HG02678 (cell line): ENCODE results near the gene HIF3A.
"Not testable (repeated sequence)": the region's sequence is repeated elsewhere in the genome, so short reads cannot be mapped to it uniquely, and the experiment has no call there.

Experiments used
- ATAC-seq: cut with Tn5 transposase; IDR thresholded peaks from one replicate; pipeline ENCODE4 v1.9.1; 2021; ENCODE audit warnings: mild to moderate bottlenecking, moderate library complexity; ENCODE audit not compliant: unreplicated experiment

Gene HIF3A

GRCh38 chr19:46296722-46297461 lies at the start of gene HIF3A:
TSS of gene HIF3A (plus strand) at chr19:46297042. CDS start at chr19:46297077, 35 bp downstream.
- ATAC-seq, result no peak

GRCh38 chr19:46250076-46250735 lies 46.6 kb upstream of the HIF3A start:
- no peak for ATAC-seq

DNA sequence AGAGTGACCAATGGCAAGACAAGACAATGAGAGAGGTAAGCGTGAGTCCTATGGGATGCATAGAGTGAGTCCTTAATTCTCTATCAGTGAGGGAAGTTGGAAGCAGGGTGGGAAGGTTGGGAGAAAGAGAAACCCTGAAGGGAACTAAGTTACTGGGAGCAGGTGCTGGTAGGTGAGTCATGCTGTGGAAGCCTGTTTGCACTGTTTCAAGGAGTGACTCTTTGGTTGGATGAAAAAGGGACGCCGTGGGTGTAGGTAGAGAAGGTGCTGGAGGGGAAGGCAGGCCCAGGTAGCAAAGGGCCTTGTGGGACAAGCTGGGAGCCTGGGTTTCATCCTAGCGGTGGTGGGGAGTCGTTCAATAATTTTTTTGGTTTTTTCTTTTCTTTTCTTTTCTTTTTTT lies 45.4 kb upstream of the HIF3A start:
- no peak for ATAC-seq

DNA sequence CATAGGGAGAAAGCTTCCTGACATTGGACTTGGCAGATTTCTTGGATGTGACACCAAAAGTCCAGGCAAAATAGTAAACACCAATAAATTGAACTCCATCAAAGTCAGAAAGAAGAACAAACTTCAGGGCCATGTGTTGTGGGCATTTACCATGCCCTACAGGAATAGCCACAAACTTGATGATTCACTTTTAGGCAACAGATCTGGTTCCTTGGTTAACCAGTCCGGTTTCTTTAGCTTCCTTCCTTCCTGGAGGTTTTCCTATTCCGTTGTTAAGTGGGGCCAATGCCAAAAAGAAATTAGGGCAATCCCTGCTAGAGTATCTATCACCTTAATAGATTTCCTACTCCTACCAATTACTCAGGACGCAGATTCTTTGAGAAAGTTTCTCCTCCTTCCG lies 42.1 kb upstream of the HIF3A start:
- no peak for ATAC-seq

DNA sequence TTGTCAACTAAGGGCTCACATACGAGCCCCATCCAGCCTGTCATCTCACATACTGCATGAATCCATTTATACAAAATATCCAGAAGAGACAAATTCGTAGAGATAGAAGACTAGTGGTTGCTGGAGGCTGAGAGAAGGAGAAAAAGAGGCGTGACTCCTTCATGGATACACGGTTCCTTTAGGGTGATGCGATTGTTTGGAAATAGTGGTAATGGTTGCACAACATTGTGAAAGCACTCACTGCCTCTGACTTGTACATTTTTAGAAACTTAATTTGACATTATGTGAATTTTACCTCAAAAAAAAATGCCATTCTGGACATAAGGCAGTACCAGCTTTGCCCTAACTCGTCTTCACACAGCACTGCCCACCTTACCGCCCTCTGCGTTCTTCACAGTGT lies 40.0 kb upstream of the HIF3A start:
- ATAC-seq, result no peak

DNA sequence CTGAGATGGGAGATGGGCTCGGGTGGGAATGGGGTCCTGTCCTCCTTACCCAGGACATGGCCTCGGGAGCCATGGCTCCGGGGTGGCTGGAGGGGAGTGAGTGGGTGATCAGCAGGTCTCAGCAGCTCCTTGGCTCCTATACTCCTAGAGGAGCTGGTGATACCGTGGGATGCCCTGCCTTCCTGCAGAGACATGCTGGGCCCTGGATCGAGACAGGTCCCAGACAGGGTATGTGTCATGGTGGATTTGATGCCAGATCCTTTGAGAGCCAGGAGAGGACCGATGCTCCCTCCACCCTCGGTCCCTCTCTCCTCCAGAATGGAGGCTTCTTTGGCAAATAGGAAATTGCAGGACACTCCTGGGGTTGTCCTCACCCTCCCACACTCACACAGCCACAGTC lies 35.3 kb upstream of the HIF3A start:
- not testable (repeated sequence) for ATAC-seq

DNA sequence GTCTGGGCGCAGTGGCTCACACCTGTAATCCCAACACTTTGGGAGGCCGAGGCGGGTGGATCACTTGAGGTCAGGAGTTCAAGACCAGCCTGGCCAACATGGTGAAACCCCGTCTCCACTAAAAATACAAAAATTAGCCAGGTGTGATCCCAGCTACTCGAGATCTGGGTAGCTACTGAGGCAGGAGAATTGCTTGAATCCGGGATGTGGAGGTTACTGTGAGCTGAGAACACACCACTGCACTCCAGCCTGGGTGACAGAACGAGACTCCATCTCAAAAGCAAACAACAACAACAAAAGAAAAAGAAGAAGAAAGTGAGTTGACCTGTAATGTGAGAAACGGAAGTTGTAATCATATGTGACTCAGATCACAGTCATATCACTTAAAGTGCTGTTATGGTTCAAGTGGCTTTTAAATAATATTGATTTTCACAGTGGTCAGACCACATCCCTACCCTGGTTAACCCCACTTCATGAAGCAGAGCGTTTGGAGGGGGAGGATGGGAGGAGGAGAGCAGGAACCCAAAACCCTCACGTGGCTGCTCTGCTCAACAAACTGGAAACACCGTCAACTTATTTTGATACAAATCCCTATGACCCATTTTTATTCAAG lies 34.1 kb upstream of the HIF3A start:
- peak; percentile 54 for ATAC-seq

DNA sequence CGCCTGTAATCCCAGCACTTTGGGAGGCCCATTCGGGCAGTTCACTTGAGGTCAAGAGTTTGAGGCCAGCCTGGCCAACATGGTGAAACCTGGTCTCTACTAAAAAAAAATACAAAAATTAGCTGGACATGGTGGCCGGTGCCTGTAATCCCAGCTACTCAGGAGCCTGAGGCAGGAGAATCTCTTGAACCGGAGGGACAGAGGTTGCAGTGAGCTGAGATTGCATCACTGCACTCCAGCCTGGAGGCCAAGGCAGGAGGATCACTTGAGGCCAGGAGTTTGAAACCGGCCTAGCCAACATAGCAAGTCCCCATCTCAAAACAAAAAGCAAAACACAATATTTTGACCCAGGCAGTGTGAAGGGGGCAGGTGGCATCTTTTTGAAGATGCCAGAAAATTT lies 32.0 kb upstream of the HIF3A start:
- not testable (repeated sequence) for ATAC-seq

DNA sequence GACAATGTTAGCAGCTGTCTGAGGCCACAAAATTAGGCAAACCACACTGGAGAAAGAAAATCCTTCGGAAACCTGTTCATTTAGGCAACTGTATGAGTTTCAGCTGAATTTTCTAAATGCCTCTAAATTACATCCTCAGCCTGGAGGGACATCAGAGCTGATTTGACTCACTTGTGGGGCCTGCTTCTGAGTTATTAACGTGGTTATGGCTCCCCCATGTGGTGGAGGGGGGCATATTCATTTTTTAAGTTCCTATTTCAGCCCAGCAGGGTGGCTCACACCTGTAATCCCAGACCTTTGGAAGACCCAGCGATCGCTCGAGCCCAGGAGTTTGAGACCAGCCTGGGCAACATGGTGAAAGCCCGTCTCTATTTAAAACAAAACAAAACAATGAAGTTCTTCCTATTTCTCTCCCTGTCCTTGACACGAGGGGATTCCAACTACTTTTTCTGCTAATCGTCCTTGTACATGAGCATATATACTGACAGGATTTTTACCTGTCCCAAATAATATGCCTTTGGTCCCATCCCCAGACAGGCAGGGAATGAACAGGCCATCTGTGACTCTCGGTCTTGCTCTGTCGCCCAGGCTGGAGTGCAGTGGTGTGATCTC lies 31.5 kb upstream of the HIF3A start:
- no peak for ATAC-seq

DNA sequence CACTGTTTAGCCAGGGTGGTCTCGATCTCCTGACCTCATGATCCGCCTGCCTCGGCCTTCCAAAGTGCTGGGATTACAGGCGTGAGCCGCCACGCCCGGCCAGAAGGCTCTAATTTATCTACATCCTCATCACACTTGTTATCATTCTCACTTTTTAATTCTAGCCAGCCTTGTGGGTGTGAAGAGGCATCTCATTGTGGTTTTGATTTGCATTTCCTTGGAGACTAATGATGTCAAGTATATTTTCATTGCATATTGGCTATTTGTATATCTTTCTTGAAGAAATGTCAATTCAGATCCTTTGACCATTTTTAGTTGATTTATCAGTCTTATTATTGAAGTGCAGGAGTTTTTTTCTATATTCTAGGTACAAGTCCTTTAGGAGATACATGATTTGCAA lies 27.7 kb upstream of the HIF3A start:
- ATAC-seq, result no peak

DNA sequence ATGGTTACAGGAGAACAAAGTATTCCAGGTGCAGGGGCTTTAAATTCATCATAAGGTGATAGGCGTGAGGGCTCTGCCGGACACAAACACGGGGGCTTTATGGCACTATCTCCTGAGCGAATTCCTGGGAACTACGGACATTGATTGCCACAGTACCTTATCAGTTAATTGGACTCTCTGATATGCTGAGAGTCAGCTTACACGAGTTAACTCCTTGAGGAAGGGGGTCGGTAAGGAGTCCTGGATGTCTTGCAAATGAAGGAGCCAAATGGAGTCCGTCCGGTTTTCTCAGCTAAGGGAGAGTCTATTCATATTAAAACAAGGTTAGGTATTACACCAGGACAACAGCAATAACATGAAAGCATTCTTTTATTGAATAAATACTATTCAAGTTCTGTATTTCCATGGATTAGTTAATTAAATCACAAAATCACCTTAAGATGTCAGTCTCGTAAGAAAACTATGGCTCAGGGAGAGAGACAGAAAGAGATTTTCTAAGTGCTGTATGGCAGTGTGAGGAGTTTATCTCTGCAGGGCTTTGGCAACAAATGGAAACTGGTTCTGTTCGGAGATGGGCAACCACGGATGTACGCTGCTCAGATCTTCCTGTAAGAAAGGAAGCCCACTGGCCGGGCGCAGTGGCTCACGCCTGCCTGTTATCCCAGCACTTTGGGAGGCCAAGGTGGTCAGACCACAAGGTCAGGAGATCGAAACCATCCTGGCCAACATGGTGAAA lies 26.2 kb upstream of the HIF3A start:
- ATAC-seq, result no peak

- ATAC-seq, result no peak
These were observed 25.2 kb upstream of the HIF3A start for GRCh38 chr19:46271481-46272197.

DNA sequence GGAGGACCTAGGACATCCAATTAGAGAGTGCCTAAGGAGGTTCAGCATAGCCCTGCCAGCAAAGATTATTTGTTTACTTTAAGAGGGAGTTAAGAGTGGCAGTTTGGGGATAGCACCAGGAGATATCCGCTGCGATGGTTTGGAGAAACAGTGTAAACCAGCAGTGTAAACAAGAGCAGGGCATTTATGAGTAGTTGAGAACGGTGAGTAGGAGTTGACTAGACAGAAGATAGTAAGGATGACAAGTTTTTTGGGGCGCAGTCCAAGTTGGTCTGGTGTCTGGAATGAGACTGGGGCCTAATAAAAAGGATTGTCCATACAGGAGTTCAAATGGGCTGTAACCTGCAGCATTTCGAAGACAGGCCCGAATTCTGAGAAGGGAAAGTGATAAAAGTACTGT lies 22.9 kb upstream of the HIF3A start:
- not testable (repeated sequence) for ATAC-seq

DNA sequence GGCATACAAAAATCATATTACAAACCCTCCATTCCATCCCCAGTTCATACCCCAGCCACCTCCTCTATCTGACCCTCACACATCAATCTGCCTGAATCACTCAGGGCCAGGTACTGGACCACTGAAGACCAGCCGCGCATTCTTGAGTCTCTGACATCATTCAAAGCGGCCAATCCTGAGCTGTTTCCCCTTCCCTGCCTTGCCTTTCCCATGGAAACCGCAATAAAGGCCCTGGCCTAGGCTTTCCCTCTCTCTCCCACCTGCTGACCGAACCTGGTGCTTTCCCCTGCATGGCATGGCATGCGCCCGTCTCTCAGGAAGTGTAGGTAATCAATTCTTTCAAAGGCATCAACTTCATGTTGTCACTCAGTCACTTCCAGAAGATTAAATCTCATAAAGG lies 17.7 kb upstream of the HIF3A start:
- no peak for ATAC-seq

- no peak for ATAC-seq
These were observed 13.1 kb upstream of the HIF3A start for GRCh38 chr19:46283771-46284170.

DNA sequence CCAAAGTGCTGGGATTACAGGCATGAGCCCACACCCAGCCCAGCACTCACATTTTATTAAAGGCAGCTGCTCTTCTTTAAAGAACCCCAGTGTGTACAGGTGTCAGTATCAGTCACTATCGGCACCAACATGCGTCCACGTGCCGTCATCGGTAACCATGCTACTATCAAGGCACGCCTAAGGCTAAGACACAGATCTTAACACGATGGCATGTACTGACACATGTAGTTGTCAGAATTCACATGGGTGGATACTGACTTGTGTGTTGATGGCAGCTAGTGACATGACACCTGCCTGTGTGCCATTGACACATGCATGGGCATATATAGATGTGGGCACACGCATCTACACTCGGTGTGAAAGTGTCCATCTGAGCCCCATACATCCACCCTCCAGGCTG lies 12.2 kb upstream of the HIF3A start:
- no peak for ATAC-seq

GRCh38 chr19:46287585-46287984 lies 9.3 kb upstream of the HIF3A start:
- ATAC-seq, result no peak

GRCh38 chr19:46288896-46289588 lies 7.8 kb upstream of the HIF3A start:
- no peak for ATAC-seq

- no peak for ATAC-seq
These were observed 6.9 kb upstream of the HIF3A start for GRCh38 chr19:46289724-46290619.
